Embryonic facial prominence (tissue), 1 donor: ENCODE data around the gene ITGB7.
A peak's percentile ranks its signal among the peaks of the same experiment; 100 is the strongest.
"Not testable (repeated sequence)": the region's sequence is repeated elsewhere in the genome, so short reads cannot be mapped to it uniquely, and the experiment has no call there.

ENCODE experiments used
- DNase-seq: peaks from one replicate; pipeline ENCODE4 v3.0.0-alpha.2; 2016; ENCODE audit errors: extremely low spot score

ITGB7 gene

GRCh38 chr12:53217051-53217930 is 10.2 kb upstream of the ITGB7 start:
- DNase-seq = peak; percentile 22

- DNase-seq = no peak
Observed at GRCh38 chr12:53215497-53215896, 8.4 kb upstream of the ITGB7 start.

GRCh38 chr12:53214687-53215455 is 7.8 kb upstream of the ITGB7 start:
- DNase-seq = no peak

- DNase-seq = no peak
Observed at GRCh38 chr12:53214221-53214620, 7.2 kb upstream of the ITGB7 start.

GRCh38 chr12:53213348-53213747 is 6.3 kb upstream of the ITGB7 start:
- DNase-seq = peak; percentile 32

GRCh38 chr12:53212931-53213330 is 5.9 kb upstream of the ITGB7 start:
- DNase-seq = no peak

- no peak for DNase-seq
Observed at GRCh38 chr12:53211476-53212381, 4.7 kb upstream of the ITGB7 start.

- no peak for DNase-seq
Observed at GRCh38 chr12:53210843-53211242, 3.8 kb upstream of the ITGB7 start.

- no peak for DNase-seq
Observed at GRCh38 chr12:53208877-53209463, 1.9 kb upstream of the ITGB7 start.

- no peak for DNase-seq
Observed at GRCh38 chr12:53208435-53208834, 1.4 kb upstream of the ITGB7 start.

GRCh38 chr12:53205747-53206419 is 1.2 kb downstream of the ITGB7 start:
- no peak for DNase-seq

GRCh38 chr12:53204351-53204750 is 2.7 kb downstream of the ITGB7 start:
- no peak for DNase-seq

GRCh38 chr12:53202316-53202715 is 4.7 kb downstream of the ITGB7 start:
- DNase-seq = not testable (repeated sequence)

- DNase-seq = no peak
Observed at GRCh38 chr12:53201639-53202038, 5.4 kb downstream of the ITGB7 start.

- DNase-seq = no peak
Observed at GRCh38 chr12:53201177-53201541, 5.9 kb downstream of the ITGB7 start.

GRCh38 chr12:53200458-53201176 is 6.4 kb downstream of the ITGB7 start:
- DNase-seq = no peak

GRCh38 chr12:53200107-53200457 is 7.0 kb downstream of the ITGB7 start:
- DNase-seq = no peak

- DNase-seq = no peak
Observed at GRCh38 chr12:53199700-53200099, 7.4 kb downstream of the ITGB7 start.

GRCh38 chr12:53198486-53199110 is 8.5 kb downstream of the ITGB7 start:
- no peak for DNase-seq
